HT1080 (cell line): ENCODE results near the gene ZMYND8. TPM values are rescaled to one million over a fixed set of nuclear protein-coding genes. Genes with fewer than 3 reads are reported as not detected.

ENCODE experiments used
- DNase-seq: peaks from one replicate; pipeline ENCODE4 v3.0.0-alpha.2; 2015; ENCODE audit warnings: low read depth
- total RNA-seq: library from RNA; depleted of rRNA; stranded (reverse); fragments of >200 nt; shearing (Covaris generic); gene quantifications from 2 replicates; pipeline ENCODE4 v1.2.3, GENCODE V29; 2014

The ZMYND8 gene
- total RNA-seq, 1 experiment from 2014 or later, result 23.7 TPM

- no peak for DNase-seq
These were observed 21.0 kb downstream of the ZMYND8 start for GRCh38 chr20:47335251-47336128.

- peak; percentile 98 for DNase-seq
These were observed 22.4 kb downstream of the ZMYND8 start for GRCh38 chr20:47334022-47334551.

GRCh38 chr20:47332381-47333206 lies 23.9 kb downstream of the ZMYND8 start:
- no peak for DNase-seq

- DNase-seq, result peak; percentile 95
These were observed 25.4 kb downstream of the ZMYND8 start for GRCh38 chr20:47330933-47331708.

GRCh38 chr20:47330071-47330470 lies 26.4 kb downstream of the ZMYND8 start:
- DNase-seq, result no peak

GRCh38 chr20:47328129-47328528 lies 28.4 kb downstream of the ZMYND8 start:
- no peak for DNase-seq

- DNase-seq, result no peak
These were observed 28.8 kb downstream of the ZMYND8 start for GRCh38 chr20:47327711-47328110.

GRCh38 chr20:47326658-47327268 lies 29.7 kb downstream of the ZMYND8 start:
- DNase-seq, result peak; percentile 39

GRCh38 chr20:47325242-47325641 lies 31.3 kb downstream of the ZMYND8 start:
- DNase-seq, result no peak

- DNase-seq, result no peak
These were observed 35.3 kb downstream of the ZMYND8 start for GRCh38 chr20:47320990-47321805.

GRCh38 chr20:47319517-47320252 lies 36.8 kb downstream of the ZMYND8 start:
- no peak for DNase-seq

- DNase-seq, result no peak
These were observed 37.6 kb downstream of the ZMYND8 start for GRCh38 chr20:47318586-47319516.

GRCh38 chr20:47318027-47318585 lies 38.4 kb downstream of the ZMYND8 start:
- no peak for DNase-seq

GRCh38 chr20:47317127-47317895 lies 39.2 kb downstream of the ZMYND8 start:
- peak; percentile 98 for DNase-seq

GRCh38 chr20:47316776-47317126 lies 39.7 kb downstream of the ZMYND8 start:
- DNase-seq, result no peak

GRCh38 chr20:47315339-47316056 lies 41.0 kb downstream of the ZMYND8 start:
- peak; percentile 93 for DNase-seq
